Endodermal cell (in vitro differentiated cells): ENCODE measurements around the gene AGTPBP1. TPM values are rescaled to one million over a fixed set of nuclear protein-coding genes. Genes with fewer than 3 reads are reported as not detected.

Source experiments
- DNase-seq: peaks from one replicate; pipeline ENCODE4 v3.0.0-alpha.2; 2017
- H3K27ac ChIP-seq: 2 replicates; pipeline ENCODE4 v1.5.1; 2013; ENCODE audit warnings: mild to moderate bottlenecking, low read depth, low read length, moderate library complexity
- H3K27me3 ChIP-seq: 2 replicates; pipeline ENCODE4 v1.6.1; 2013; ENCODE audit warnings: mild to moderate bottlenecking, low read length, moderate library complexity; ENCODE audit not compliant: insufficient read depth, control insufficient read depth, poor library complexity, severe bottlenecking
- H3K36me3 ChIP-seq: 2 replicates; pipeline ENCODE4 v1.7.0; 2013; ENCODE audit warnings: mild to moderate bottlenecking, low read length, moderate library complexity; ENCODE audit not compliant: control insufficient read depth, insufficient read depth
- H3K4me1 ChIP-seq: one replicate; pipeline ENCODE4 v1.7.0; 2013; ENCODE audit warnings: low read length; ENCODE audit not compliant: control insufficient read depth, insufficient read depth
- H3K4me3 ChIP-seq: 2 replicates; pipeline ENCODE4 v1.5.1; 2013; ENCODE audit warnings: mild to moderate bottlenecking, low read length, moderate library complexity
- H3K9ac ChIP-seq: 2 replicates; pipeline ENCODE4 v1.6.1; 2013; ENCODE audit warnings: mild to moderate bottlenecking, low read length, moderate library complexity; ENCODE audit not compliant: poor library complexity, severe bottlenecking; ENCODE audit errors: extremely low read depth
- H3K9me3 ChIP-seq: 2 replicates; pipeline ENCODE4 v1.6.1; 2013; ENCODE audit warnings: mild to moderate bottlenecking, low read length, moderate library complexity; ENCODE audit not compliant: control insufficient read depth
- H3K27ac Mint-ChIP-seq: 2 replicates; pipeline ENCODE4 v1.8.0; 2020; ENCODE audit warnings: mixed read lengths
- H3K27me3 Mint-ChIP-seq: 2 replicates; pipeline ENCODE4 v1.8.0; 2021; ENCODE audit warnings: mild to moderate bottlenecking, mixed read lengths; ENCODE audit not compliant: insufficient read depth
- H3K36me3 Mint-ChIP-seq: 2 replicates; pipeline ENCODE4 v1.8.0; 2020; ENCODE audit warnings: low read depth, mixed read lengths
- H3K4me1 Mint-ChIP-seq: 2 replicates; pipeline ENCODE4 v1.8.0; 2020; ENCODE audit warnings: mixed read lengths
- H3K4me3 Mint-ChIP-seq: 2 replicates; pipeline ENCODE4 v1.8.0; 2020; ENCODE audit warnings: mild to moderate bottlenecking, moderate library complexity, mixed read lengths
- H3K9me3 Mint-ChIP-seq: 2 replicates; pipeline ENCODE4 v1.8.0; 2020; ENCODE audit warnings: mild to moderate bottlenecking, mixed read lengths
- WGBS, 2 experiments: methylation state at CpG; one replicate each; pipeline versions ENCODE4 v1.1.5 to v1.1.7; 2013; ENCODE audit warnings: missing lambda C conversion rate in 2 of 2, mixed read lengths in 1 of 2; ENCODE audit not compliant: insufficient coverage in 1 of 2, insufficient read length in 1 of 2; 5-methylcytosine and 5-hydroxymethylcytosine counted together
- total RNA-seq, 2 donors: library from RNA; stranded (reverse); fragmentation: NEBNext Ultra II Directional in 1 of 2; extraction: Animal tissue kit (Norgen Biotek cat#: 25700) in 1 of 2; gene quantifications; 2 replicates in 1 of 2; 3 replicates in 1 of 2; pipeline ENCODE4 v1.2.1, GENCODE V29; 2021
- TF ChIP-seq, protein P1 (sequence below): fragments of 200-600 bp; sonication (generic); conservative IDR thresholded peaks from 2 replicates; pipeline ENCODE4 v1.5.0; 2021; ENCODE audit warnings: antibody characterized with exemption, mild to moderate bottlenecking

The AGTPBP1 gene
- total RNA-seq, 2 donors from 2014 or later: 45.7 to 54.9 TPM

DNA sequence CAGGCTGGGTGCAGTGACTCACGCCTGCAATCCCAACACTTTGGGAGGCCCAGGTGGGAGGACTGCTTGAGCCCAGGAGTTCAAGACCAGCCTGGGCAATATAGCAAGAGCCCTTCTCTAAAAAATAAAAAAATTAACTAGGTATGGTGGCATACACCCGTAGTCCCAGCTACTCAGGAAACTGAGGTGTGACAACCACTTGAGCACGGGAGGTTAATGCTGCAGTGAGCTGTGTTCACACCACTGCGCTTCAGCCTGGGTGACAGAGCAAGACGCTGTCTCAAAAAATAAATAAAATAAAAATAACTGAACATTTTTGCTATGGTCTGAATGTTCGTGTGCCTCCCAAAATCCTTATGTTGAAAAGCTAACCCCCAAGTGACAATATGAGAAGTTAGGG lies 24.5 kb downstream of the AGTPBP1 start:
- Mint-ChIP-seq H3K27ac (no peak overlapping the region), H3K36me3 (peaks cover 18% of the 10 kb centered on the region), H3K27me3 (no peaks in the 10 kb centered on the region), H3K9me3 (peaks cover 21% of the 10 kb centered on the region), H3K4me3 (no peak overlapping the region), H3K4me1 (peaks cover 20% of the 10 kb centered on the region)
- Histone ChIP-seq H3K9me3 (no peaks in the 10 kb centered on the region), H3K4me1 (no peaks in the 10 kb centered on the region), H3K27ac (no peak overlapping the region), H3K9ac (no peak overlapping the region), H3K27me3 (no peaks in the 10 kb centered on the region), H3K36me3 (no peaks in the 10 kb centered on the region), H3K4me3 (no peak overlapping the region)
- no peak for DNase-seq
- TF ChIP-seq, protein P1, sequence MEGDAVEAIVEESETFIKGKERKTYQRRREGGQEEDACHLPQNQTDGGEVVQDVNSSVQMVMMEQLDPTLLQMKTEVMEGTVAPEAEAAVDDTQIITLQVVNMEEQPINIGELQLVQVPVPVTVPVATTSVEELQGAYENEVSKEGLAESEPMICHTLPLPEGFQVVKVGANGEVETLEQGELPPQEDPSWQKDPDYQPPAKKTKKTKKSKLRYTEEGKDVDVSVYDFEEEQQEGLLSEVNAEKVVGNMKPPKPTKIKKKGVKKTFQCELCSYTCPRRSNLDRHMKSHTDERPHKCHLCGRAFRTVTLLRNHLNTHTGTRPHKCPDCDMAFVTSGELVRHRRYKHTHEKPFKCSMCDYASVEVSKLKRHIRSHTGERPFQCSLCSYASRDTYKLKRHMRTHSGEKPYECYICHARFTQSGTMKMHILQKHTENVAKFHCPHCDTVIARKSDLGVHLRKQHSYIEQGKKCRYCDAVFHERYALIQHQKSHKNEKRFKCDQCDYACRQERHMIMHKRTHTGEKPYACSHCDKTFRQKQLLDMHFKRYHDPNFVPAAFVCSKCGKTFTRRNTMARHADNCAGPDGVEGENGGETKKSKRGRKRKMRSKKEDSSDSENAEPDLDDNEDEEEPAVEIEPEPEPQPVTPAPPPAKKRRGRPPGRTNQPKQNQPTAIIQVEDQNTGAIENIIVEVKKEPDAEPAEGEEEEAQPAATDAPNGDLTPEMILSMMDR: no peak
- WGBS, 2 experiments: 96% methylated on average over 4 to 6 of the region's 6 CpGs

DNA sequence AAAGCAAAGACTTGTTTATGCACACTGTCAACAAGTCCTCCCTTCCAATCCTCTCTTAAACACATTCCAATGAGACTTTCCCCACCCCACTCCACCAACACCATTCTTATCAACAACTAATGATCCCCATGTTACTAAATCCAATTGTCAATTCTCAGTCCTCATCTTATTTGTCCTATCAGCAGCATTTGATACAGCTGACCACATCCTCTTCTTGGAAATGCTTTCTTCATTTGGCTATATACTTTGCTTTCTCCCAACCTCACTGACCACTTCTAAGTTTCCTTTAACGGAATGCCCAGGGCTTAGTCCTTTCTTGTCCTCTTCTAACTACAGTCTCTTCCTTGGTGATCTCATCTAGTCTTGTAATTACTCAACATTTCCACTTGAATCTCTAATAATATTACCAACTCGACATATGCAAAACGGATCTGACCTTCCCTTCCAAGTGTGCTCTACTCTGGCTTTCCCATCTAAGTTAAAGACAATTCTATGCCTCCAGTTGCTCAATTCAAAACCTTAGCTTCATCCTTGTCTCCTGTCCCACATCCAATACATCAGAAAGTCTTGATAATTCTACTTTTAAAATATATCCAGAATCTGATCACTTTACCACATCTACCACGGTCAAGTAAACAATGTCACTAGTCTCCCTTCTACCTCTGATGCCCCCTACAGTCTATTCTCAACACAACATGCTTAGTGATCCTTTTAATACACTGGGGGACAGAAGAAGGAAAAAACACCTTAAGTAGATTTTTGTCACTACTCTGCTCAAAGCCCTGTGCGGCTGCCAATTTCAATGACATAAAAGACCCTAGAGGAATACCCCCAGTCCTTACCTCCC lies 25.5 kb downstream of the AGTPBP1 start:
- Mint-ChIP-seq H3K27me3 (no peaks in the 10 kb centered on the region), H3K4me1 (peaks cover 20% of the 10 kb centered on the region), H3K36me3 (peaks cover 14% of the 10 kb centered on the region), H3K4me3 (no peak overlapping the region), H3K9me3 (peaks cover 17% of the 10 kb centered on the region), H3K27ac (peak overlapping the region; percentile 37)
- H3K27ac ChIP-seq: no peak overlapping the region
- no peaks in the 10 kb centered on the region for H3K9me3 ChIP-seq
- no peaks in the 10 kb centered on the region for H3K27me3 ChIP-seq
- TF ChIP-seq, protein P1: peak; percentile 69
- no peaks in the 10 kb centered on the region for H3K4me1 ChIP-seq
- H3K4me3 ChIP-seq: no peak overlapping the region
- H3K36me3 ChIP-seq: no peaks in the 10 kb centered on the region
- H3K9ac ChIP-seq: no peak overlapping the region
- DNase-seq: no peak
- WGBS, 2 experiments: 89 to 97% methylated on average over 3 to 5 of the region's 5 CpGs

DNA sequence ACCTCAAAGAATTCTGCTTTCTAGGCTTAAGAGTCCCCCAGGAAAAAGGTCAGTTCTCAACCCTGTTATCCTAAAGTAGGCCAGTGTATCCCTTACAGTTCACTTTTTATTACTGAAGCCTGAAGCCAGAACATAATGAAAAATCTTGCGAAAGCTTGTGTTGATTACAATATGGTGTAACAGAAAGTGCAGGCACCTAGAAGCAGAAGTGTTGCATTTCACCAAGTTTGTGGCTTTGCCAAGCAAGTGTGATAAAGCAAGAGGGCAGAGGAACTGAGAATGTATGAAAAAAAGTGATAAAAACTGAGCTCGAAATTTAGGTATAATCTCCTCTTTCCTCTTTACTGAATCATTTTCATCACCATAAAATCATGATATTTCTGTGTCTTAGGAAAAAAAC lies 26.2 kb downstream of the AGTPBP1 start:
- WGBS, 2 experiments: 89 to 100% methylated on average over 1 to 2 of the region's 2 CpGs
- Histone ChIP-seq H3K4me1 (no peaks in the 10 kb centered on the region), H3K4me3 (no peak overlapping the region), H3K9ac (no peak overlapping the region), H3K9me3 (no peaks in the 10 kb centered on the region), H3K27ac (no peak overlapping the region), H3K36me3 (no peaks in the 10 kb centered on the region), H3K27me3 (no peaks in the 10 kb centered on the region)
- H3K27me3 Mint-ChIP-seq: no peaks in the 10 kb centered on the region
- H3K9me3 Mint-ChIP-seq: peaks cover 16% of the 10 kb centered on the region
- peaks cover 20% of the 10 kb centered on the region for H3K4me1 Mint-ChIP-seq
- H3K36me3 Mint-ChIP-seq: peaks cover 9% of the 10 kb centered on the region
- no peak for DNase-seq
- H3K4me3 Mint-ChIP-seq: no peak overlapping the region
- peak overlapping the region; percentile 74 for H3K27ac Mint-ChIP-seq
- TF ChIP-seq, protein P1: no peak
